ENCODE results near the gene PLAC9. TPM values are rescaled to one million over a fixed set of nuclear protein-coding genes. Genes with fewer than 3 reads are reported as not detected.

PLAC9 gene
- total and polyA plus RNA-seq, 2 experiments from 2014 or later = 1.1 to 11.0 TPM

- TF ChIP-seq ETS1 (IDR thresholded peaks at IDR 0.05) (no peak), ZNF114 (CRISPR knock-in tag; IDR thresholded peaks at IDR 0.05) (no peak), NANOG (IDR thresholded peaks at IDR 0.05; ENCODE audit: borderline replicate concordance) (no peak)
- TF ChIP-seq, protein P1, sequence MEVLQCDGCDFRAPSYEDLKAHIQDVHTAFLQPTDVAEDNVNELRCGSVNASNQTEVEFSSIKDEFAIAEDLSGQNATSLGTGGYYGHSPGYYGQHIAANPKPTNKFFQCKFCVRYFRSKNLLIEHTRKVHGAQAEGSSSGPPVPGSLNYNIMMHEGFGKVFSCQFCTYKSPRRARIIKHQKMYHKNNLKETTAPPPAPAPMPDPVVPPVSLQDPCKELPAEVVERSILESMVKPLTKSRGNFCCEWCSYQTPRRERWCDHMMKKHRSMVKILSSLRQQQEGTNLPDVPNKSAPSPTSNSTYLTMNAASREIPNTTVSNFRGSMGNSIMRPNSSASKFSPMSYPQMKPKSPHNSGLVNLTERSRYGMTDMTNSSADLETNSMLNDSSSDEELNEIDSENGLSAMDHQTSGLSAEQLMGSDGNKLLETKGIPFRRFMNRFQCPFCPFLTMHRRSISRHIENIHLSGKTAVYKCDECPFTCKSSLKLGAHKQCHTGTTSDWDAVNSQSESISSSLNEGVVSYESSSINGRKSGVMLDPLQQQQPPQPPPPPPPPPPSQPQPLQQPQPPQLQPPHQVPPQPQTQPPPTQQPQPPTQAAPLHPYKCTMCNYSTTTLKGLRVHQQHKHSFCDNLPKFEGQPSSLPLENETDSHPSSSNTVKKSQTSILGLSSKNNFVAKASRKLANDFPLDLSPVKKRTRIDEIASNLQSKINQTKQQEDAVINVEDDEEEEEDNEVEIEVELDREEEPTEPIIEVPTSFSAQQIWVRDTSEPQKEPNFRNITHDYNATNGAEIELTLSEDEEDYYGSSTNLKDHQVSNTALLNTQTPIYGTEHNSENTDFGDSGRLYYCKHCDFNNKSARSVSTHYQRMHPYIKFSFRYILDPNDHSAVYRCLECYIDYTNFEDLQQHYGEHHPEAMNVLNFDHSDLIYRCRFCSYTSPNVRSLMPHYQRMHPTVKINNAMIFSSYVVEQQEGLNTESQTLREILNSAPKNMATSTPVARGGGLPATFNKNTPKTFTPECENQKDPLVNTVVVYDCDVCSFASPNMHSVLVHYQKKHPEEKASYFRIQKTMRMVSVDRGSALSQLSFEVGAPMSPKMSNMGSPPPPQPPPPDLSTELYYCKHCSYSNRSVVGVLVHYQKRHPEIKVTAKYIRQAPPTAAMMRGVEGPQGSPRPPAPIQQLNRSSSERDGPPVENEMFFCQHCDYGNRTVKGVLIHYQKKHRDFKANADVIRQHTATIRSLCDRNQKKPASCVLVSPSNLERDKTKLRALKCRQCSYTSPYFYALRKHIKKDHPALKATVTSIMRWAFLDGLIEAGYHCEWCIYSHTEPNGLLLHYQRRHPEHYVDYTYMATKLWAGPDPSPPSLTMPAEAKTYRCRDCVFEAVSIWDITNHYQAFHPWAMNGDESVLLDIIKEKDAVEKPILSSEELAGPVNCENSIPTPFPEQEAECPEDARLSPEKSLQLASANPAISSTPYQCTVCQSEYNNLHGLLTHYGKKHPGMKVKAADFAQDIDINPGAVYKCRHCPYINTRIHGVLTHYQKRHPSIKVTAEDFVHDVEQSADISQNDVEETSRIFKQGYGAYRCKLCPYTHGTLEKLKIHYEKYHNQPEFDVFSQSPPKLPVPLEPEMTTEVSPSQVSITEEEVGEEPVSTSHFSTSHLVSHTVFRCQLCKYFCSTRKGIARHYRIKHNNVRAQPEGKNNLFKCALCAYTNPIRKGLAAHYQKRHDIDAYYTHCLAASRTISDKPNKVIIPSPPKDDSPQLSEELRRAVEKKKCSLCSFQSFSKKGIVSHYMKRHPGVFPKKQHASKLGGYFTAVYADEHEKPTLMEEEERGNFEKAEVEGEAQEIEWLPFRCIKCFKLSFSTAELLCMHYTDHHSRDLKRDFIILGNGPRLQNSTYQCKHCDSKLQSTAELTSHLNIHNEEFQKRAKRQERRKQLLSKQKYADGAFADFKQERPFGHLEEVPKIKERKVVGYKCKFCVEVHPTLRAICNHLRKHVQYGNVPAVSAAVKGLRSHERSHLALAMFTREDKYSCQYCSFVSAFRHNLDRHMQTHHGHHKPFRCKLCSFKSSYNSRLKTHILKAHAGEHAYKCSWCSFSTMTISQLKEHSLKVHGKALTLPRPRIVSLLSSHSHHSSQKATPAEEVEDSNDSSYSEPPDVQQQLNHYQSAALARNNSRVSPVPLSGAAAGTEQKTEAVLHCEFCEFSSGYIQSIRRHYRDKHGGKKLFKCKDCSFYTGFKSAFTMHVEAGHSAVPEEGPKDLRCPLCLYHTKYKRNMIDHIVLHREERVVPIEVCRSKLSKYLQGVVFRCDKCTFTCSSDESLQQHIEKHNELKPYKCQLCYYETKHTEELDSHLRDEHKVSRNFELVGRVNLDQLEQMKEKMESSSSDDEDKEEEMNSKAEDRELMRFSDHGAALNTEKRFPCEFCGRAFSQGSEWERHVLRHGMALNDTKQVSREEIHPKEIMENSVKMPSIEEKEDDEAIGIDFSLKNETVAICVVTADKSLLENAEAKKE (CRISPR knock-in tag; IDR thresholded peaks at IDR 0.05) = no peak
These were observed 25.0 kb downstream of the PLAC9 start (continued) for GRCh38 chr10:80157561-80157960.

DNA sequence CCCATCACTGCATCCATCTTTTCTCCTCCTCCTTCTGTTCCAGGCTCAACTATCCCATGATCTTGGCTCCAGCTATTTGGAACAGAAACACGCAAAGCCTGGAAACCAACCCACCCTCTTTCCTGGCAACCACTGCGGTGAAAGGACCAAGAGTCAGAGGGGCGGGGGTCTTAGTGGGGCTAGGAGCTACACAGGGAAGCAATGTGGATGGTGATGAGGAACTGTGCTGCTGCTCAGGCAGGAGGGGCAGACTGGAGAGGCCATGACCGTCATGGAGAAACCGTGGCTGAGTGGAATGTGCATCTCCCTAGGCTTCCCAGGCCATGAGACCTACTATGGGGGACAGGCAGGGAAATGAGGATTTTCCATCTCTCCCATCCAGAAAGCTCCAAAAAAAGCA, 25.6 kb downstream of the PLAC9 start:
- no peak overlapping the region for H3K27ac Mint-ChIP-seq
- Histone ChIP-seq H3K9me2 (ENCODE audit: insufficient read depth) (no peaks in the 10 kb centered on the region), H3K79me2 (replicated peaks; ENCODE audit: insufficient read depth) (no peaks in the 10 kb centered on the region), H2AFZ (no peak overlapping the region), H3K27ac (ENCODE audit: low read depth) (no peak overlapping the region), H3K27me3 (ENCODE audit: insufficient read depth) (no peaks in the 10 kb centered on the region), H4K20me1 (replicated peaks; ENCODE audit: insufficient read depth) (no peaks in the 10 kb centered on the region), H3K36me3 (ENCODE audit: insufficient read depth) (no peaks in the 10 kb centered on the region), H3K4me1 (ENCODE audit: insufficient read depth) (peaks cover 9% of the 10 kb centered on the region; the same call in 1 of the 2 replicates), H3K4me3 (no peak overlapping the region), H3F3A (replicated peaks; ENCODE audit: low read depth) (no peaks in the 10 kb centered on the region), H3K4me2 (no peak overlapping the region)
- peaks cover 9% of the 10 kb centered on the region for H3K27me3 Mint-ChIP-seq (ENCODE audit: insufficient read depth, low read depth, poor library complexity)
- no peak for ATAC-seq
- no peak overlapping the region for H3K4me3 Mint-ChIP-seq
- H3K36me3 Mint-ChIP-seq (ENCODE audit: low read depth) = peaks cover 34% of the 10 kb centered on the region
- H3K4me1 Mint-ChIP-seq = peaks cover 16% of the 10 kb centered on the region
- no peaks in the 10 kb centered on the region for H3K9me3 Mint-ChIP-seq
- no peak for DNase-seq (ENCODE audit: low spot score)
- no peak for TF ChIP-seq STAT1 (IDR thresholded peaks at IDR 0.05; ENCODE audit: unreplicated experiment)
- TF ChIP-seq, protein P1 (CRISPR knock-in tag; IDR thresholded peaks at IDR 0.05) = no peak
- TF ChIP-seq ETS1 (IDR thresholded peaks at IDR 0.05) = no peak
- TF ChIP-seq ZNF114 (CRISPR knock-in tag; IDR thresholded peaks at IDR 0.05) = no peak
- TF ChIP-seq ZNF331 (CRISPR knock-in tag; IDR thresholded peaks at IDR 0.05; ENCODE audit: low read depth) = no peak
- no peak for TF ChIP-seq JUNB (IDR thresholded peaks at IDR 0.05; ENCODE audit: unreplicated experiment)
- TF ChIP-seq NANOG (IDR thresholded peaks at IDR 0.05; ENCODE audit: borderline replicate concordance) = no peak
